ENCODE measurements around the gene GUK1.

The GUK1 gene

GRCh38 chr1:228139931-228140723, at the start of gene GUK1:
TSS of gene GUK1 (plus strand) at chr1:228140279. CDS start at chr1:228140303, 24 bp downstream.
- DNase-seq (ENCODE audit: low read depth) = peak; percentile 97

- DNase-seq (ENCODE audit: low read depth) = no peak
Observed at GRCh38 chr1:228090613-228091081, 49.4 kb upstream of the GUK1 start.

- no peak for DNase-seq (ENCODE audit: low read depth)
Observed at GRCh38 chr1:228091084-228091483, 49.0 kb upstream of the GUK1 start.

- DNase-seq (ENCODE audit: low read depth) = no peak
Observed at GRCh38 chr1:228092342-228093049, 47.6 kb upstream of the GUK1 start.

GRCh38 chr1:228093050-228093906, 46.8 kb upstream of the GUK1 start:
- DNase-seq (ENCODE audit: low read depth) = no peak

GRCh38 chr1:228094432-228095016, 45.6 kb upstream of the GUK1 start:
- DNase-seq (ENCODE audit: low read depth) = no peak

- no peak for DNase-seq (ENCODE audit: low read depth)
Observed at GRCh38 chr1:228095161-228095560, 44.9 kb upstream of the GUK1 start.

- no peak for DNase-seq (ENCODE audit: low read depth)
Observed at GRCh38 chr1:228095938-228096337, 44.1 kb upstream of the GUK1 start.

- no peak for DNase-seq (ENCODE audit: low read depth)
Observed at GRCh38 chr1:228096416-228097332, 43.4 kb upstream of the GUK1 start.

- no peak for DNase-seq (ENCODE audit: low read depth)
Observed at GRCh38 chr1:228097333-228098081, 42.6 kb upstream of the GUK1 start.

GRCh38 chr1:228098323-228098931, 41.7 kb upstream of the GUK1 start:
- no peak for DNase-seq (ENCODE audit: low read depth)

GRCh38 chr1:228099331-228099732, 40.7 kb upstream of the GUK1 start:
- no peak for DNase-seq (ENCODE audit: low read depth)

GRCh38 chr1:228100822-228101613, 39.1 kb upstream of the GUK1 start:
- DNase-seq (ENCODE audit: low read depth) = no peak

- DNase-seq (ENCODE audit: low read depth) = no peak
Observed at GRCh38 chr1:228101614-228101993, 38.5 kb upstream of the GUK1 start.

- DNase-seq (ENCODE audit: low read depth) = no peak
Observed at GRCh38 chr1:228101994-228102790, 37.9 kb upstream of the GUK1 start.

GRCh38 chr1:228102791-228103620, 37.1 kb upstream of the GUK1 start, which contains the start of gene C1orf35:
TSS of gene C1orf35 (minus strand) at chr1:228103325. CDS start at chr1:228103227, 98 bp downstream.
- DNase-seq (ENCODE audit: low read depth) = peak; percentile 77
